ENCODE measurements around the gene NELL1. TPM values are rescaled to one million over a fixed set of nuclear protein-coding genes. Genes with fewer than 3 reads are reported as not detected.

Gene NELL1
- total RNA-seq, 1 donor from 2014 or later: not detected

GRCh38 chr11:21398195-21398594 lies 728.8 kb downstream of the NELL1 start:
- DNase-seq (ENCODE audit: extremely low read depth, low read depth, low spot score): no peak

- no peak for DNase-seq (ENCODE audit: extremely low read depth, low read depth, low spot score)
These were observed 732.1 kb downstream of the NELL1 start for GRCh38 chr11:21401496-21401895.

- DNase-seq (ENCODE audit: extremely low read depth, low read depth, low spot score): no peak
These were observed 732.9 kb downstream of the NELL1 start for GRCh38 chr11:21402274-21402673.

GRCh38 chr11:21403069-21403468 lies 733.7 kb downstream of the NELL1 start:
- DNase-seq (ENCODE audit: extremely low read depth, low read depth, low spot score): no peak

GRCh38 chr11:21405422-21405821 lies 736.0 kb downstream of the NELL1 start:
- DNase-seq (ENCODE audit: extremely low read depth, low read depth, low spot score): no peak

- DNase-seq (ENCODE audit: extremely low read depth, low read depth, low spot score): no peak
These were observed 741.1 kb downstream of the NELL1 start for GRCh38 chr11:21410513-21410912.

GRCh38 chr11:21411104-21411503 lies 741.7 kb downstream of the NELL1 start:
- DNase-seq (ENCODE audit: extremely low read depth, low read depth, low spot score): no peak

- no peak for DNase-seq (ENCODE audit: extremely low read depth, low read depth, low spot score)
These were observed 742.2 kb downstream of the NELL1 start for GRCh38 chr11:21411597-21411996.

- DNase-seq (ENCODE audit: extremely low read depth, low read depth, low spot score): no peak
These were observed 743.4 kb downstream of the NELL1 start for GRCh38 chr11:21412652-21413383.

GRCh38 chr11:21414953-21415352 lies 745.6 kb downstream of the NELL1 start:
- DNase-seq (ENCODE audit: extremely low read depth, low read depth, low spot score): no peak

- no peak for DNase-seq (ENCODE audit: extremely low read depth, low read depth, low spot score)
These were observed 746.2 kb downstream of the NELL1 start for GRCh38 chr11:21415606-21416005.

- DNase-seq (ENCODE audit: extremely low read depth, low read depth, low spot score): no peak
These were observed 752.4 kb downstream of the NELL1 start for GRCh38 chr11:21421711-21422329.

GRCh38 chr11:21426931-21427330 lies 757.5 kb downstream of the NELL1 start:
- no peak for DNase-seq (ENCODE audit: extremely low read depth, low read depth, low spot score)

GRCh38 chr11:21427726-21428125 lies 758.3 kb downstream of the NELL1 start:
- DNase-seq (ENCODE audit: extremely low read depth, low read depth, low spot score): no peak

GRCh38 chr11:21428796-21429195 lies 759.4 kb downstream of the NELL1 start:
- no peak for DNase-seq (ENCODE audit: extremely low read depth, low read depth, low spot score)

GRCh38 chr11:21429401-21429800 lies 760.0 kb downstream of the NELL1 start:
- no peak for DNase-seq (ENCODE audit: extremely low read depth, low read depth, low spot score)

GRCh38 chr11:21430537-21430936 lies 761.2 kb downstream of the NELL1 start:
- DNase-seq (ENCODE audit: extremely low read depth, low read depth, low spot score): no peak

GRCh38 chr11:21446939-21447590 lies 777.7 kb downstream of the NELL1 start:
- no peak for DNase-seq (ENCODE audit: extremely low read depth, low read depth, low spot score)

- DNase-seq (ENCODE audit: extremely low read depth, low read depth, low spot score): no peak
These were observed 778.5 kb downstream of the NELL1 start for GRCh38 chr11:21447871-21448270.

GRCh38 chr11:21456186-21456585 lies 786.8 kb downstream of the NELL1 start:
- no peak for DNase-seq (ENCODE audit: extremely low read depth, low read depth, low spot score)

- DNase-seq (ENCODE audit: extremely low read depth, low read depth, low spot score): no peak
These were observed 790.7 kb downstream of the NELL1 start for GRCh38 chr11:21460082-21460481.

GRCh38 chr11:21461701-21462100 lies 792.3 kb downstream of the NELL1 start:
- DNase-seq (ENCODE audit: extremely low read depth, low read depth, low spot score): no peak
